ENCODE measurements around the gene GPX5. TPM values are rescaled to one million over a fixed set of nuclear protein-coding genes. Genes with fewer than 3 reads are reported as not detected.
"Not testable (repeated sequence)": the region's sequence is repeated elsewhere in the genome, so short reads cannot be mapped to it uniquely, and the experiment has no call there.

GPX5 gene
- total RNA-seq, 1 donor: not detected

GRCh38 chr6:28543651-28544610 lies 18.2 kb downstream of the GPX5 start:
- TF ChIP-seq CTCF (IDR thresholded peaks at IDR 0.05; ENCODE audit: insufficient read depth, low read depth, low read length): no peak
- DNase-seq (ENCODE audit: low read depth): no peak
- peak overlapping the region; percentile 47 for H3K4me3 ChIP-seq (ENCODE audit: low read depth, low read length)

DNA sequence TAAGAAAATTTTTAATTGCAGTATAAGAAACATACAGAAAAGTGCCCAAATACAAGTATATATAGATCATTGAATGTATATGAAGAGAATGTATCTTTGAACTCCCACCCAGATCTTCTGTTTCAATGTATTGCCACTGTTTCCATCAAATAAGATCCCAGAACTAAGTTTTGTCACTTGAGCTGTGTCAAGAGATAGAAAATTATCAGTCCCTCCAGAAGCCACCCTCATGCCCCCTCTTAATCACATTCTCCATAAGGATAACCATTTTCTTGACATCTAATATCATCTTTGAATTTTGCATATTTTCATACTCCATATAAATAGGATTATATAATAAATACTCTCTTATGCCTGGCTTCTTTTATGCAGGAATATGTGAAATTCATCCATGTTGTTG lies 20.3 kb downstream of the GPX5 start:
- no peak for TF ChIP-seq CTCF (IDR thresholded peaks at IDR 0.05; ENCODE audit: insufficient read depth, low read depth, low read length)
- H3K4me3 ChIP-seq (ENCODE audit: low read depth, low read length): no peak overlapping the region
- no peak for DNase-seq (ENCODE audit: low read depth)

DNA sequence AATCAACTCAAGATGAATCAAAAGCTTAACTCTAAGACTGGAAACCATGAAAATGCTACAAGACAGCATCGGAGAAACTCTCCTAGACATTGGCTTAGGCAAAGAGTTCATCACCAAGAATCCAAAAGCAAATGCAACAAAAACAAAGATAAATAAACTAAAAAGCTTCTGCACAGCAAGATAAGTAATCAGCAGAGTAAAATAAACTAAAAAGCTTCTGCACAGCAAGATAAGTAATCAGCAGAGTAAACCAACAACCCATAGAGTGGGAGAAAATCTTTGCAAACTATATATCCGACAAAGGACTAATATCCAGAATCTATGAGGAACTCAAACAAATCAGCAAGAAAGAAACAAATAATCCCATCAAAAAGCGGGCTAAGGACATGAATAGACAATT lies 21.3 kb downstream of the GPX5 start:
- not testable (repeated sequence) for H3K4me3 ChIP-seq (ENCODE audit: low read depth, low read length); DNase-seq (ENCODE audit: low read depth)

GRCh38 chr6:28551891-28552666 lies 26.4 kb downstream of the GPX5 start:
- H3K4me3 ChIP-seq (ENCODE audit: low read depth, low read length): no peak overlapping the region
- DNase-seq (ENCODE audit: low read depth): no peak
- no peak for TF ChIP-seq CTCF (IDR thresholded peaks at IDR 0.05; ENCODE audit: insufficient read depth, low read depth, low read length)

- no peak for DNase-seq (ENCODE audit: low read depth)
- no peak overlapping the region for H3K4me3 ChIP-seq (ENCODE audit: low read depth, low read length)
- no peak for TF ChIP-seq CTCF (IDR thresholded peaks at IDR 0.05; ENCODE audit: insufficient read depth, low read depth, low read length)
Observed at GRCh38 chr6:28553384-28553985, 27.8 kb downstream of the GPX5 start.

DNA sequence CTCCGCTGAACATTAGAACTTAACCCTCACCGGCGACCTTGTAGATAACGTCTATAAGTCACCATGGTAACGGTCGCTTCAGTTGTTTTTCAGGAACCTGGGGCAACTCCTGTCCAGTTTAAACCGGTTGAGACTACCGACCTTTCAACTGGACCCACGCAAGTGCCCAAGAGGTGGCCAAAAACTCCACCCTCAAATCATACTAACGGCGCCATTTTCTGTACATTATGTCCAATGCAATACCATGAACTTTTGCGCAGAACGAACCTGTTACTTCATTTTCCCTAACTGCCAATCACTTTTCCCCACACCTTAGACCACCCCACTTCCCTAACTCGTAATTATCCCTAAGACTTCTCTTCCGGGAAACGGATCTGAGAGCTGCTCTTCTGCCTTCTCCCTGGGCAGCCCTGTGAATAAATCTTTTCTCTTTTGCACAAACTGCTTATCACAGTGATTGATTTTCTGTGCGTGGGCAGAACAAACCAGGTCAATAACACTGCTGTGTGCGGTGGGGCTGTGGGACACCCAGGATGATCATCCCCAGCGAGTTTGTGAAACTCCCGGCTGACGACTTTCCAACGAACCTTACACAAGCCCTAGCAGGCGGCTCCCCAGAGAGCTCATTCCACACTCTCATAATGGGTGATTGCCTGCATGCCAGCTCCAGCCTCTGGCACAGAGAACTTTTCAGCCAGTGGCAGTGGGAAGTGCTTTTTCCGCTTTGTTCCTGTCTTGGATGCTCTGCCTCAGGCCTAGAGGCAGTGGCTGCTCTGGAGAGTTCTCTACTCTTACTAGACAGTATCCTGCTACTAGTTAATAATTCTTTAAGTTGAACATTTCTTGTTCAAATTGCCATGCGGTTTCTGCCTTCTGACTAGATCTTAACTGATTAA lies 28.6 kb downstream of the GPX5 start:
- H3K4me3 ChIP-seq (ENCODE audit: low read depth, low read length): no peak overlapping the region
- no peak for DNase-seq (ENCODE audit: low read depth)
- TF ChIP-seq CTCF (IDR thresholded peaks at IDR 0.05; ENCODE audit: insufficient read depth, low read depth, low read length): no peak

Data from fibroblast of villous mesenchyme (primary cell).